DND-41 (cell line): ENCODE results near the gene KIAA1671.

Source experiments
- CTCF ChIP-seq: IDR thresholded peaks from 2 replicates; pipeline ENCODE4 v1.5.1; 2012; ENCODE audit warnings: borderline replicate concordance, low read length, moderate library complexity, mild to moderate bottlenecking; ENCODE audit not compliant: poor library complexity, severe bottlenecking; ENCODE audit errors: extremely low read depth
- EZH2 ChIP-seq: IDR thresholded peaks from 3 replicates; pipeline ENCODE4 v1.6.1; 2012; ENCODE audit warnings: borderline replicate concordance, low read depth, mild to moderate bottlenecking, moderate library complexity, low read length, inconsistent platforms; ENCODE audit not compliant: severe bottlenecking

DNA sequence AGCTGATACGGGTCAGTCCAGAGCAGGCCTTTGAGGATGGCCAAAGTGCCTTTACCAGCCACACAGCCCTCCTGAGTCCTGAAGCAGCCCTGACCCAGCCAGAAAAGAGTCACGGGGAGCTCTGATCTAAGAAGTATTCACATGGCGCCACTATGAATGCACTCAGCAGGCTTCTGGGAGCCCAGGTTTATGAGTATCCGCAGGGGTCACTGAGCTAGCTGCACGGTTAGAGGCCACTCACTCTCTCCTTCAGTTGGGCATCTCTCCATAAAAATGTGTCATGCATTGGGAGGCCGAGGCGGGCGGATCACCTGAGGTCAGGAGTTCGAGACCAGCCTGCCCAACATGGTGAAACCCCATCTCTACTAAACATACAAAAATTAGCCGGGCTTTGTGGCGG lies 10.3 kb downstream of the KIAA1671 start:
- TF ChIP-seq CTCF: no peak
- no peak for TF ChIP-seq EZH2
